IMR-90 (cell line): ENCODE measurements around the gene MPND. TPM values are rescaled to one million over a fixed set of nuclear protein-coding genes. Genes with fewer than 3 reads are reported as not detected.

Source experiments
- ATAC-seq: fragments of 200-7000 bp; cut with Tn5 transposase; 2 replicates; pipeline ENCODE4 v1.9.1; 2020; ENCODE audit warnings: low read depth, mild to moderate bottlenecking, moderate library complexity
- BruUV-seq: library from RNA; stranded (reverse); fragments of 400-500 nt; replicated peaks from 2 replicates; lab custom pipeline; 2021; lab: Mats Ljungman, UMichigan
- CTCF ChIA-PET: fragments of 300-600 bp; formaldehyde crosslinking; extraction: SDS; loops from one replicate; lab custom pipeline; 2021; ENCODE audit warnings: antibody characterized with exemption; lab: Yijun Ruan, JAX
- POLR2A ChIA-PET: fragments of 300-600 bp; sonication (Branson Sonifier 250); formaldehyde crosslinking; loops from one replicate; lab custom pipeline; 2022; ENCODE audit warnings: antibody characterized with exemption; ENCODE audit not compliant: unreplicated experiment; lab: Charles Lee
- DNase-seq: peaks from one replicate; pipeline ENCODE4 v3.0.0; 2013
- H2AFZ ChIP-seq: replicated peaks from 2 replicates; pipeline ENCODE3; 2013; ENCODE audit warnings: low read length, mild to moderate bottlenecking; ENCODE audit not compliant: poor library complexity
- H2AK5ac ChIP-seq: 2 replicates; pipeline ENCODE4 v1.6.1; 2013; ENCODE audit warnings: low read depth, low read length, inconsistent platforms
- H2AK9ac ChIP-seq: replicated peaks from 2 replicates; pipeline ENCODE3; 2013; ENCODE audit warnings: mild to moderate bottlenecking, low read depth, low read length, moderate library complexity; ENCODE audit not compliant: poor library complexity
- H2BK120ac ChIP-seq: 2 replicates; pipeline ENCODE4 v1.6.1; 2013; ENCODE audit warnings: low read depth, low read length, inconsistent platforms
- H2BK15ac ChIP-seq: 3 replicates; pipeline ENCODE4 v1.6.1; 2013; ENCODE audit warnings: low read depth, low read length, inconsistent platforms
- H2BK20ac ChIP-seq: 2 replicates; pipeline ENCODE4 v1.6.1; 2013; ENCODE audit warnings: low read depth, mild to moderate bottlenecking, inconsistent platforms, low read length, moderate library complexity
- H2BK5ac ChIP-seq: 2 replicates; pipeline ENCODE4 v1.6.1; 2013; ENCODE audit warnings: mild to moderate bottlenecking, low read depth, low read length, inconsistent platforms; ENCODE audit not compliant: poor library complexity, severe bottlenecking
- H3K14ac ChIP-seq: replicated peaks from 2 replicates; pipeline ENCODE4 v1.6.1; 2013; ENCODE audit warnings: low read depth, low read length, inconsistent platforms
- H3K18ac ChIP-seq: 2 replicates; pipeline ENCODE4 v1.6.1; 2013; ENCODE audit warnings: low read depth, low read length, control low read depth
- H3K23ac ChIP-seq: 2 replicates; pipeline ENCODE4 v1.6.1; 2013; ENCODE audit warnings: low read depth, low read length, inconsistent platforms
- H3K27ac ChIP-seq: 2 replicates; pipeline ENCODE4 v1.5.1; 2013; ENCODE audit warnings: mild to moderate bottlenecking, control low read depth, low read length; ENCODE audit not compliant: insufficient read depth
- H3K27me3 ChIP-seq: 2 replicates; pipeline ENCODE4 v1.6.1; 2013; ENCODE audit warnings: low read length; ENCODE audit not compliant: control insufficient read depth, insufficient read depth
- H3K36me3 ChIP-seq: 2 replicates; pipeline ENCODE4 v1.6.1; 2013; ENCODE audit warnings: low read length, mixed read lengths; ENCODE audit not compliant: control insufficient read depth, insufficient read depth
- H3K4ac ChIP-seq: 2 replicates; pipeline ENCODE4 v1.6.1; 2013; ENCODE audit warnings: low read depth, low read length, inconsistent platforms
- H3K4me1 ChIP-seq: 2 replicates; pipeline ENCODE4 v1.6.1; 2013; ENCODE audit warnings: low read length, mixed read lengths; ENCODE audit not compliant: control insufficient read depth, insufficient read depth
- H3K4me2 ChIP-seq: 2 replicates; pipeline ENCODE4 v1.6.1; 2013; ENCODE audit warnings: low read depth, mild to moderate bottlenecking, control low read depth, low read length, moderate library complexity
- H3K4me3 ChIP-seq: 2 replicates; pipeline ENCODE4 v1.5.1; 2013; ENCODE audit warnings: low read depth, mild to moderate bottlenecking, control low read depth, low read length, moderate library complexity; ENCODE audit not compliant: insufficient read depth
- H3K56ac ChIP-seq: 2 replicates; pipeline ENCODE4 v1.6.1; 2013; ENCODE audit warnings: low read length, inconsistent platforms; ENCODE audit not compliant: insufficient read depth; ENCODE audit errors: extremely low read depth
- H3K79me1 ChIP-seq, 2 experiments: 2 replicates each; pipeline ENCODE4 v1.6.1; 2013; ENCODE audit warnings: low read length in 2 of 2, inconsistent platforms in 1 of 2, low read depth in 1 of 2
- H3K9ac ChIP-seq: 2 replicates; pipeline ENCODE4 v1.6.1; 2013; ENCODE audit warnings: low read depth, low read length, control low read depth
- H3K9me1 ChIP-seq: 2 replicates; pipeline ENCODE4 v1.6.1; 2013; ENCODE audit warnings: low read length, inconsistent platforms; ENCODE audit not compliant: insufficient read depth
- H3K9me3 ChIP-seq: 2 replicates; pipeline ENCODE4 v1.6.1; 2013; ENCODE audit warnings: low read length; ENCODE audit not compliant: control insufficient read depth, insufficient read depth
- H4K20me1 ChIP-seq: 2 replicates; pipeline ENCODE4 v1.6.1; 2013; ENCODE audit warnings: low read length, inconsistent platforms; ENCODE audit not compliant: insufficient read depth
- H4K5ac ChIP-seq: 2 replicates; pipeline ENCODE4 v1.6.1; 2013; ENCODE audit warnings: mild to moderate bottlenecking, low read depth, low read length, control low read depth
- H4K8ac ChIP-seq, 2 experiments: 2 replicates each; pipeline ENCODE4 v1.6.1; 2013; ENCODE audit warnings: low read depth in 2 of 2, low read length in 2 of 2, control low read depth in 1 of 2, inconsistent platforms in 1 of 2
- H4K91ac ChIP-seq: 2 replicates; pipeline ENCODE4 v1.6.1; 2013; ENCODE audit warnings: low read depth, low read length, inconsistent platforms; ENCODE audit not compliant: insufficient read depth
- CEBPB ChIP-seq: IDR thresholded peaks from 2 replicates; pipeline ENCODE4 v1.6.1; 2012; ENCODE audit warnings: low read depth, low read length, improper control_type of control experiment
- CTCF ChIP-seq: conservative IDR thresholded peaks from 2 replicates; pipeline ENCODE4 v1.5.1; 2012; ENCODE audit warnings: mild to moderate bottlenecking, low read depth, low read length, improper control_type of control experiment
- MAFK ChIP-seq: IDR thresholded peaks from 2 replicates; pipeline ENCODE4 v1.6.1; 2012; ENCODE audit warnings: low read depth, low read length, improper control_type of control experiment
- RAD21 ChIP-seq: IDR thresholded peaks from 2 replicates; pipeline ENCODE4 v1.6.1; 2012; ENCODE audit warnings: low read length, improper control_type of control experiment
- SMC3 ChIP-seq: fragments of 150-350 bp; IDR thresholded peaks from 2 replicates; pipeline ENCODE4 v1.6.1; 2016; ENCODE audit warnings: low read depth, mild to moderate bottlenecking, antibody characterized with exemption, low read length, moderate library complexity
- USF2 ChIP-seq: fragments of 150-350 bp; IDR thresholded peaks from 2 replicates; pipeline ENCODE4 v1.6.1; 2017; ENCODE audit warnings: mild to moderate bottlenecking, antibody characterized with exemption, low read length, low read depth
- WGBS, 2 experiments: methylation state at CpG; one replicate each; pipeline versions ENCODE4 v1.1.5 to v1.1.7; 2013; ENCODE audit warnings: missing lambda C conversion rate in 2 of 2; ENCODE audit not compliant: insufficient read length in 1 of 2; ENCODE audit errors: extremely low coverage in 2 of 2; 5-methylcytosine and 5-hydroxymethylcytosine counted together
- dilution Hi-C: fragments of 300-500 bp; cut with HindIII; formaldehyde crosslinking; loops from one replicate; pipeline ENCODE4 v1.14.3; 2018; ENCODE audit warnings: low sequenced_read_pairs; ENCODE audit not compliant: unreplicated experiment
- in situ Hi-C: fragments of 300-500 bp; cut with MboI; formaldehyde crosslinking; loops from 3 replicates; pipeline ENCODE4 v1.14.3; 2019; ENCODE audit warnings: low sequenced_read_pairs, inconsistent platforms, mixed read lengths
- intact Hi-C: fragments of 100-400 bp; cut with micrococcal nuclease; formaldehyde crosslinking; loops from 2 replicates; pipeline ENCODE4 v1.10.0; 2022
- polyA plus RNA-seq, 3 experiments: library from polyadenylated mRNA; depleted of rRNA; stranded (reverse); fragments of >200 nt; gene quantifications; 2 replicates each; pipeline ENCODE4 v1.2.3, GENCODE V29; 2012; ENCODE audit warnings: low replicate concordance in 1 of 3
- total RNA-seq: library from RNA; depleted of rRNA; stranded (reverse); fragments of >200 nt; gene quantifications from 2 replicates; pipeline ENCODE4 v1.2.3, GENCODE V29; 2012

Gene MPND
- total and polyA plus RNA-seq, 2 of the 4 experiments (the other 2 are of a cell fraction) = 2.3 to 8.1 TPM

- dilution Hi-C loops (no loop called here), intact Hi-C loops (no loop called here), in situ Hi-C loops (no loop called here)
- peak overlapping the region; percentile 62 for H3K4ac ChIP-seq
- peaks cover 90% of the 10 kb centered on the region for H4K20me1 ChIP-seq
- H3K14ac ChIP-seq = no peak overlapping the region
- H3K56ac ChIP-seq = no peak overlapping the region
- H2BK5ac ChIP-seq = peak overlapping the region; percentile 38
- no peak overlapping the region for H4K8ac ChIP-seq
- H3K36me3 ChIP-seq = peaks cover 19% of the 10 kb centered on the region
- H2AK9ac ChIP-seq = peak overlapping the region; percentile 14
- CTCF ChIA-PET = interaction anchor here (0.7 kb wide), 1 partner anchor 28 kb away, joined by 4 read pairs; no protein-coding TSS in a partner anchor
- H3K4me3 ChIP-seq = no peak overlapping the region
- H2BK15ac ChIP-seq = no peak overlapping the region
- TF ChIP-seq USF2 (0 out of 2 replicates have a peak, but pooled peaks have one; percentile 2), CTCF (peak; percentile 45), RAD21 (no peak), MAFK (peak; percentile 66), SMC3 (no peak), CEBPB (no peak)
- no peak overlapping the region for H2BK120ac ChIP-seq
- no peak overlapping the region for H3K4me2 ChIP-seq
- H3K27ac ChIP-seq = peak overlapping the region; percentile 1; the same call in 1 of the 2 replicates
- H2BK20ac ChIP-seq = no peak overlapping the region
- H3K4me1 ChIP-seq = peaks cover 33% of the 10 kb centered on the region
- peak overlapping the region; percentile 35; the same call in 1 of the 2 replicates for H2AK5ac ChIP-seq
- H3K9ac ChIP-seq = no peak overlapping the region
- H4K91ac ChIP-seq = no peak overlapping the region
- H3K18ac ChIP-seq = no peak overlapping the region
- DNase-seq = peak; percentile 53
- BruUV-seq = no TSS peak
- no peaks in the 10 kb centered on the region for H3K27me3 ChIP-seq
- no peak overlapping the region for H4K5ac ChIP-seq
- POLR2A ChIA-PET = no interaction called here
- peaks cover 23 to 91% of the 10 kb centered on the region in 2 experiments for H3K79me1 ChIP-seq
- ATAC-seq = peak; percentile 50
- peaks cover 20% of the 10 kb centered on the region; the same call in 1 of the 2 replicates for H3K9me1 ChIP-seq
- H3K23ac ChIP-seq = no peak overlapping the region
- H2AFZ ChIP-seq = peak overlapping the region; percentile 12
- H3K9me3 ChIP-seq = no peaks in the 10 kb centered on the region
- WGBS, 2 experiments = 54% methylated on average over 9 of the region's 13 CpGs; no CpG with 5 or more reads in 1 of the 2 experiments
These were observed 42.9 kb downstream of the MPND start for GRCh38 chr19:4386041-4386782.
